Gastroesophageal sphincter (tissue), 4 donors: Measurements from ENCODE around the gene OTOG. TPM values are rescaled to one million over a fixed set of nuclear protein-coding genes. Genes with fewer than 3 reads are reported as not detected.

ENCODE experiments used
- ATAC-seq: fragments of 150-250 bp; one replicate; pipeline ENCODE4 v1.9.1; 2016; ENCODE audit warnings: mild to moderate bottlenecking, moderate library complexity
- H3K27ac ChIP-seq, 4 donors: fragments of 200-600 bp; sonication (generic) in 3 of 4; 1 replicate in 3 of 4; 2 replicates in 1 of 4; pipeline ENCODE4 v1.5.1; 2016 to 2019
- H3K27me3 ChIP-seq: fragments of 200-600 bp; sonication (generic); one replicate; pipeline ENCODE4 v1.5.1; 2019
- H3K36me3 ChIP-seq, 2 donors: fragments of 200-600 bp; sonication (generic); one replicate each; pipeline ENCODE4 v1.5.1; 2019; ENCODE audit warnings: control low read depth in 1 of 2
- H3K4me1 ChIP-seq, 3 donors: fragments of 200-600 bp; sonication (generic); 1 replicate in 2 of 3; 2 replicates in 1 of 3; pipeline ENCODE4 v1.5.1; 2016 to 2019; ENCODE audit warnings: control low read depth in 2 of 3
- H3K4me3 ChIP-seq, 2 donors: fragments of 200-600 bp; sonication (generic); one replicate each; pipeline ENCODE4 v1.5.1; 2019; ENCODE audit warnings: mild to moderate bottlenecking in 1 of 2, moderate library complexity in 1 of 2
- H3K9me3 ChIP-seq, 3 donors: fragments of 200-600 bp; sonication (generic); one replicate each; pipeline ENCODE4 v1.5.1; 2017 to 2019; ENCODE audit warnings: control low read depth in 2 of 3
- CTCF ChIP-seq, 4 experiments: fragments of 200-600 bp in 2 of 4; fragments of 450-650 bp in 2 of 4; sonication (generic) in 1 of 4; IDR thresholded peaks; one replicate each; pipeline ENCODE4 v1.5.1; 2017 to 2019; ENCODE audit warnings: antibody characterized with exemption in 4 of 4, mild to moderate bottlenecking in 2 of 4, moderate library complexity in 2 of 4
- EP300 ChIP-seq: sonication (generic); formaldehyde crosslinking; IDR thresholded peaks from one replicate; pipeline ENCODE4 v1.6.1; 2017; ENCODE audit warnings: antibody characterized with exemption, mild to moderate bottlenecking
- POLR2A ChIP-seq, 2 donors: fragments of 450-650 bp; IDR thresholded peaks; one replicate each; pipeline ENCODE4 v1.6.1; 2017; ENCODE audit warnings: antibody characterized with exemption in 2 of 2, mild to moderate bottlenecking in 2 of 2, moderate library complexity in 1 of 2
- POLR2AphosphoS5 ChIP-seq: sonication (generic); formaldehyde crosslinking; IDR thresholded peaks from one replicate; pipeline ENCODE4 v1.6.1; 2017; ENCODE audit warnings: antibody characterized with exemption
- WGBS, 2 donors: methylation state at CpG; one replicate each; pipeline ENCODE4 v1.1.5; 2018; ENCODE audit warnings: low coverage in 1 of 2; 5-methylcytosine and 5-hydroxymethylcytosine counted together
- total RNA-seq, 4 donors: library from RNA; depleted of rRNA; stranded (reverse); fragments of >200 nt; gene quantifications; one replicate each; pipeline ENCODE4 v1.1.0, GENCODE V29; 2016

Gene OTOG
- total RNA-seq, 4 donors from 2014 or later, result not detected

GRCh38 chr11:17603056-17603825, 56.2 kb downstream of the OTOG start:
- no peak for ATAC-seq
- no peaks in the 10 kb centered on the region for H3K36me3 ChIP-seq
- TF ChIP-seq EP300 (no peak), POLR2A (IDR thresholded peaks at IDR 0.05) (no peak), POLR2AphosphoS5 (no peak)
- no peaks in the 10 kb centered on the region for H3K4me1 ChIP-seq
- peaks cover 14% of the 10 kb centered on the region for H3K27me3 ChIP-seq
- no peaks in the 10 kb centered on the region for H3K9me3 ChIP-seq
- no peak overlapping the region for H3K27ac ChIP-seq
- 67% methylated on average over 5 of the region's 10 CpGs; no CpG with 5 or more reads in 1 of the 2 donors for WGBS, 2 donors
- H3K4me3 ChIP-seq, result no peak overlapping the region

- no peaks in the 10 kb centered on the region for H3K4me1 ChIP-seq
- WGBS, 2 donors, result 73 to 85% methylated on average over 5 to 8 of the region's 13 CpGs
- H3K27ac ChIP-seq, result no peak overlapping the region
- H3K27me3 ChIP-seq, result peaks cover 13% of the 10 kb centered on the region
- H3K36me3 ChIP-seq, result no peaks in the 10 kb centered on the region
- H3K9me3 ChIP-seq, result no peaks in the 10 kb centered on the region
- no peak overlapping the region for H3K4me3 ChIP-seq
- TF ChIP-seq EP300, result no peak
- no peak for ATAC-seq
These were observed 57.3 kb downstream of the OTOG start for GRCh38 chr11:17604201-17604914.

DNA sequence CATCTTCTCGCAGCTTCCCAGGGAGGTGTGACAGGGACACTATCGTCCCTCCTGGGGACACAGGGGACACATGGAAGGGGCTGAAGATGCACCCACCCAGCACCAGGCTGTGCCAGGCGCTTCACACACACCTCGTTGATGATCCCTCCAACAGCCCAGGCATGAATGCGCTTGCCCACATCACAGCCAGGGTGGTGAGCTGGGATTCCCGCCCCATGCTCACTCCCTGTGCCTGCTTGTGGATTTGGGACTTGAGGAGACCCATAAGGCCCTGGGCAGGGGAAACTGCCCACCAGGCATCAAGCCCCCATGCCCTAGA, 57.8 kb downstream of the OTOG start:
- ATAC-seq, result no peak
- 80% methylated on average over 1 of the region's 6 CpGs; no CpG with 5 or more reads in 1 of the 2 donors for WGBS, 2 donors

DNA sequence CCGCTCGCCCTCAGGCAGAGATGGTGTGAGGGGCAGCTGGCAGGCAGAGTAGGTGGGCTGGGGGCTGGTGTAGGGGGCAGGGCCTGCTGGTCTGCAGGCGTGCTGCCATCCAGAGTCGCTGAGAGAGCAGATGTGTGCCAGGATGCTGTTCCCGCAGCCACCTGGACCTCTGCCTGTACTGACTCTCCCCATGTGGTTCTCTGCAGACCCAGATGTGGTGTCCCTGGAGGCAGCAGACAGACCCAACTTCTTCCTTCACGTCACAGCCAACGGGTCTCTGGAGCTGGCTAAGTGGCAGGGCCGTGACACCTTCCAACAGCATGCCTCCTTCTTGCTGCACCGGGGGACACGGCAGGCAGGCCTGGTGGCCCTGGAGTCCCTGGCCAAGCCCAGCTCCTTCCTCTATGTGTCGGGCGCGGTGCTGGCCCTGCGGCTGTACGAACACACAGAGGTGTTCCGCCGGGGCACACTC, 58.6 kb downstream of the OTOG start:
- TF ChIP-seq POLR2A (IDR thresholded peaks at IDR 0.05) (no peak), POLR2AphosphoS5 (no peak), CTCF (IDR thresholded peaks at IDR 0.05) (no peak), EP300 (no peak)
- H3K4me1 ChIP-seq, result no peaks in the 10 kb centered on the region
- no peak overlapping the region for H3K27ac ChIP-seq
- no peak for ATAC-seq
- 20 to 96% methylated on average over 1 to 5 of the region's 17 CpGs for WGBS, 2 donors
- no peak overlapping the region for H3K4me3 ChIP-seq
- H3K36me3 ChIP-seq, result no peaks in the 10 kb centered on the region
- no peaks in the 10 kb centered on the region for H3K9me3 ChIP-seq
- peaks cover 8% of the 10 kb centered on the region for H3K27me3 ChIP-seq

More for the DNA sequence above, 57.8 kb downstream of the OTOG start:
- Histone ChIP-seq H3K36me3 (no peaks in the 10 kb centered on the region), H3K27ac (no peak overlapping the region), H3K27me3 (peaks cover 8% of the 10 kb centered on the region), H3K9me3 (no peaks in the 10 kb centered on the region), H3K4me3 (no peak overlapping the region), H3K4me1 (no peaks in the 10 kb centered on the region)
- TF ChIP-seq POLR2A (IDR thresholded peaks at IDR 0.05) (no peak), EP300 (no peak), CTCF (IDR thresholded peaks at IDR 0.05) (no peak)

GRCh38 chr11:17606233-17607082, 59.4 kb downstream of the OTOG start:
- no peaks in the 10 kb centered on the region for H3K36me3 ChIP-seq
- no peaks in the 10 kb centered on the region for H3K4me1 ChIP-seq
- WGBS, 2 donors, result 60 to 61% methylated on average over 6 of the region's 10 CpGs
- no peaks in the 10 kb centered on the region for H3K9me3 ChIP-seq
- peaks cover 12% of the 10 kb centered on the region for H3K27me3 ChIP-seq
- TF ChIP-seq EP300 (no peak), POLR2A (IDR thresholded peaks at IDR 0.05) (no peak), POLR2AphosphoS5 (no peak)
- H3K4me3 ChIP-seq, result no peak overlapping the region
- H3K27ac ChIP-seq, result no peak overlapping the region
- no peak for ATAC-seq

GRCh38 chr11:17607083-17607429, 60.0 kb downstream of the OTOG start:
- no peaks in the 10 kb centered on the region for H3K4me1 ChIP-seq
- no peaks in the 10 kb centered on the region for H3K36me3 ChIP-seq
- no peak overlapping the region for H3K4me3 ChIP-seq
- 84% methylated on average over 5 of the region's 6 CpGs; no CpG with 5 or more reads in 1 of the 2 donors for WGBS, 2 donors
- no peak for TF ChIP-seq POLR2AphosphoS5
- no peak for TF ChIP-seq EP300
- no peak for TF ChIP-seq CTCF (IDR thresholded peaks at IDR 0.05)
- no peak for TF ChIP-seq POLR2A (IDR thresholded peaks at IDR 0.05)
- ATAC-seq, result no peak
- H3K9me3 ChIP-seq, result no peaks in the 10 kb centered on the region
- no peak overlapping the region for H3K27ac ChIP-seq
- peaks cover 10% of the 10 kb centered on the region for H3K27me3 ChIP-seq
